Activated CD8-positive, alpha-beta T cell treated with anti-CD3 and anti-CD28 coated beads for 36 hours (primary cell): ENCODE results near the gene OSBPL10. TPM values are rescaled to one million over a fixed set of nuclear protein-coding genes. Genes with fewer than 3 reads are reported as not detected.

Experiments used
- ATAC-seq: fragments of 200-7000 bp; cut with Tn5 transposase; one replicate; pipeline ENCODE4 v1.10.0; 2021; ENCODE audit warnings: mild to moderate bottlenecking, moderate library complexity
- CTCF ChIA-PET: fragments of 350-600 bp; sonication (Branson Sonifier 250); formaldehyde crosslinking; loops from one replicate; lab custom pipeline; 2021; ENCODE audit warnings: antibody characterized with exemption; lab: Charles Lee
- POLR2A ChIA-PET: fragments of 350-600 bp; sonication (Branson Sonifier 250); formaldehyde crosslinking; loops from one replicate; lab custom pipeline; 2021; ENCODE audit warnings: antibody characterized with exemption; lab: Charles Lee
- DNase-seq: peaks from one replicate; pipeline ENCODE4 v3.0.0-alpha.2; 2020
- H3K27ac Mint-ChIP-seq: one replicate; pipeline ENCODE4 v1.8.0; 2021; ENCODE audit warnings: mild to moderate bottlenecking, mixed read lengths
- H3K27me3 Mint-ChIP-seq: one replicate; pipeline ENCODE4 v1.8.0; 2021; ENCODE audit warnings: mixed read lengths
- H3K36me3 Mint-ChIP-seq: one replicate; pipeline ENCODE4 v1.8.0; 2021; ENCODE audit warnings: low read depth, mixed read lengths
- H3K4me1 Mint-ChIP-seq: one replicate; pipeline ENCODE4 v1.8.0; 2021; ENCODE audit warnings: low read depth, mixed read lengths
- H3K4me3 Mint-ChIP-seq: one replicate; pipeline ENCODE4 v1.8.0; 2021; ENCODE audit warnings: mild to moderate bottlenecking, moderate library complexity, mixed read lengths
- H3K9me3 Mint-ChIP-seq: one replicate; pipeline ENCODE4 v1.8.0; 2021; ENCODE audit warnings: mixed read lengths
- intact Hi-C: fragments of 100-400 bp; cut with micrococcal nuclease; formaldehyde crosslinking; loops from one replicate; pipeline ENCODE4 v1.10.0; 2022
- total RNA-seq, 2 experiments: library from RNA; stranded (reverse); gene quantifications; one replicate each; pipeline ENCODE4 v1.2.3, GENCODE V29; 2021
- TF ChIP-seq, protein P1 (sequence below): fragments of 200-600 bp; IDR thresholded peaks from one replicate; pipeline ENCODE4 v1.8.0; 2022; ENCODE audit warnings: antibody characterized with exemption, mild to moderate bottlenecking

Gene OSBPL10
- total RNA-seq, 2 experiments from 2014 or later, result 1.9 to 2.1 TPM

DNA sequence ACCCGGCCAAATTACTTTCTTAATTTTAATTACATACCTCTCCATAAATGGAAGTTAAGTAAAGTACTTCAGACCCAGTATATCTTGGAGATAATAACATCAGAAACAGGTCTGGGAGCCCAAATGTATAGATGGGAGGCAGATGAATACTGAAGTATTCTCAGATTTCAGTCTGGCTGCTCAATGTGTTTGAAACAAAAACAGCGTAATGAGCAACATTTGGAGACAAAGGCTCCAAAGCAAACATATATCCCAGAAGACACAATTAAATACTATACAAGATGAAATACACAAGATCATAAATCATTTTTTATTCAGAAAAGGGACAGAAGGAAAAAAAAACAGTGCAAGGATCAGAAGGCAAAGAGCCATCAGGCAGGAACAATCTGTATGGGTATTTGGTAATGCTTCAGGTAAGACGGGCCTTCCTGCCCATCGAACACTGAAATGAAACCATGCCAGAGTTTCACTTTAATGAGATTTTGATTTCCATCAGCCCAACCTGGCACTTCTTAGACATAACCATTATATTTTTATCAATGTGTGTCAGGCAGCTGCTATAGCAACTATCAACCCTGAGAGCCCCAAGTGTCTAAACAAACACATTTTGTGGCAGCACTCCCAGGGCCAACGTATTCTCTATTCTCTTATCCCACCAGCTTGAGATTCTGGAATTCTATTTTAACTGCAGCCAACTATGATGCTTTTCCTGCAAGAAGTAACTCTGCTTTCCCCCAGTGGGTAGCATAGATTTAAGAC lies 237.6 kb downstream of the OSBPL10 start:
- Mint-ChIP-seq H3K9me3 (no peaks in the 10 kb centered on the region), H3K4me1 (no peaks in the 10 kb centered on the region), H3K27me3 (no peaks in the 10 kb centered on the region), H3K27ac (no peak overlapping the region), H3K36me3 (no peaks in the 10 kb centered on the region), H3K4me3 (no peak overlapping the region)
- ATAC-seq (no peak), DNase-seq (no peak)
- TF ChIP-seq, protein P1, sequence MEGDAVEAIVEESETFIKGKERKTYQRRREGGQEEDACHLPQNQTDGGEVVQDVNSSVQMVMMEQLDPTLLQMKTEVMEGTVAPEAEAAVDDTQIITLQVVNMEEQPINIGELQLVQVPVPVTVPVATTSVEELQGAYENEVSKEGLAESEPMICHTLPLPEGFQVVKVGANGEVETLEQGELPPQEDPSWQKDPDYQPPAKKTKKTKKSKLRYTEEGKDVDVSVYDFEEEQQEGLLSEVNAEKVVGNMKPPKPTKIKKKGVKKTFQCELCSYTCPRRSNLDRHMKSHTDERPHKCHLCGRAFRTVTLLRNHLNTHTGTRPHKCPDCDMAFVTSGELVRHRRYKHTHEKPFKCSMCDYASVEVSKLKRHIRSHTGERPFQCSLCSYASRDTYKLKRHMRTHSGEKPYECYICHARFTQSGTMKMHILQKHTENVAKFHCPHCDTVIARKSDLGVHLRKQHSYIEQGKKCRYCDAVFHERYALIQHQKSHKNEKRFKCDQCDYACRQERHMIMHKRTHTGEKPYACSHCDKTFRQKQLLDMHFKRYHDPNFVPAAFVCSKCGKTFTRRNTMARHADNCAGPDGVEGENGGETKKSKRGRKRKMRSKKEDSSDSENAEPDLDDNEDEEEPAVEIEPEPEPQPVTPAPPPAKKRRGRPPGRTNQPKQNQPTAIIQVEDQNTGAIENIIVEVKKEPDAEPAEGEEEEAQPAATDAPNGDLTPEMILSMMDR, result no peak
- CTCF ChIA-PET, result no interaction called here
- POLR2A ChIA-PET, result no interaction called here
- intact Hi-C loops, result no loop called here

DNA sequence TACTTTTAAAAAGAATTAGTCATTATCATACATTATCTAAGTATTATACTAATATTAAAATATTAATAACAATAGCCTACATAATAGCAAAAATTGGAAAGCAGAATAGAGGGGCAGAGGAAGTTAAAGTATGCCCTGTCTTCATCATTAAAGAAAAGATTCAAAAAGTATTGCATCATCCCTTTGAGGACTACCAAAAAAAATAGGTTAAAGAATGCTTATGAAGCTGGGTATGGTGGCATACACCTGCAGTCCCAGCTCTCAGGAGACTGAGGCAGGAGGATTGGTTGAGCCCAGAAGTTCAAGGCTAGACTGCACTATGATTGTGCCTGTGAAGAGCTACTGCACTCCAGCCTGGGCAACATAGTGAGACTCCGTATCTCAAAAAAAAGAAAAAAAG lies 240.7 kb downstream of the OSBPL10 start:
- no peaks in the 10 kb centered on the region for H3K36me3 Mint-ChIP-seq
- no peak overlapping the region for H3K27ac Mint-ChIP-seq
- TF ChIP-seq, protein P1, result no peak
- no peaks in the 10 kb centered on the region for H3K4me1 Mint-ChIP-seq
- CTCF ChIA-PET, result no interaction called here
- POLR2A ChIA-PET, result no interaction called here
- H3K27me3 Mint-ChIP-seq, result peaks cover 1% of the 10 kb centered on the region
- H3K9me3 Mint-ChIP-seq, result no peaks in the 10 kb centered on the region
- intact Hi-C loops, result no loop called here
- DNase-seq (no peak), ATAC-seq (no peak)
- H3K4me3 Mint-ChIP-seq, result no peak overlapping the region

DNA sequence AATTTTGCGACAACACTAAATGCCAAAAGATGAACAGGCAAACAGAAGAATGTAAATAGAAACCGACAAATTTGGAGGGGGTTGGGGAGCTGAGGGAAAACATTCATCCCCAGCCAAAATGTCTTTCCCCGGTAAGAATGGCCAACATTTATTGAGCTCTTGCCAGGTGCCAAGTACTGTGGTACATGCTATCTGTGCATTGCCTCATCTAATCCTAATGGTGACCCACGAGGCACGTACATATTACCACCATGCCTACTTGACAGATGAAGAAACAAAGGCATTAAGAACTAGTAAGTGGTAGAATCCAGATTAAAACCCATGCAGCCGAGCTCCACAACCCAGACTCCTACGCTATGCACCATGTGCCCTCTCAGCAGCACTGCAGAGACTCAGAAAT lies 242.7 kb downstream of the OSBPL10 start:
- ChIA-PET POLR2A (no interaction called here), CTCF (interaction anchor here (1.2 kb wide), 1 partner anchor 45 kb away, joined by 3 read pairs; no protein-coding TSS in a partner anchor)
- TF ChIP-seq, protein P1, result no peak
- no peak overlapping the region for H3K4me3 Mint-ChIP-seq
- H3K36me3 Mint-ChIP-seq, result no peaks in the 10 kb centered on the region
- DNase-seq, result no peak
- no peak for ATAC-seq
- H3K4me1 Mint-ChIP-seq, result no peaks in the 10 kb centered on the region
- intact Hi-C loops, result no loop called here
- H3K27ac Mint-ChIP-seq, result no peak overlapping the region
- H3K9me3 Mint-ChIP-seq, result no peaks in the 10 kb centered on the region
- H3K27me3 Mint-ChIP-seq, result peaks cover 1% of the 10 kb centered on the region

DNA sequence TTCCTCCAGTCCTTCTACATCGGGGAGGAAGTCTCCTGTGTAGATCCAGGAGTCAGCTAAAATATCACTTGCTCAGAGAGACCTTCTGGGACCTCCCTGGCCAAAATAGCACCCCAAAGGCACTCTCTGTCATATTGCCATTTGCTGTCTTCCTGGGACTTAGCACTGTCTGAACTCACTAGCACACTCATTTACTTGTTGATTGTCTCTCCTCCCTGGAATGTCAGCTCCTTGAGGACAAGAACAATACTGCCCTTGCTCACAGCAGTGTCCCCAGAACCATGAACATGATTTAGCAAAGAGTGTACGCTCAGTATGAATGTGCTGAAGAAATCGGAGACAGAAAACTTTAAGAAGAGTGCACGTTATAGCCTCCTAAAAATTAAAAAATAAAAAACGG lies 245.4 kb downstream of the OSBPL10 start:
- no peaks in the 10 kb centered on the region for H3K4me1 Mint-ChIP-seq
- H3K27me3 Mint-ChIP-seq, result peaks cover 4% of the 10 kb centered on the region
- intact Hi-C loops, result no loop called here
- no peaks in the 10 kb centered on the region for H3K9me3 Mint-ChIP-seq
- H3K27ac Mint-ChIP-seq, result no peak overlapping the region
- CTCF ChIA-PET, result no interaction called here
- POLR2A ChIA-PET, result interaction anchor here (0.6 kb wide), 2 partner anchors 52 to 387 kb away, joined by 3 read pairs; no protein-coding TSS in a partner anchor
- no peak for DNase-seq
- H3K4me3 Mint-ChIP-seq, result no peak overlapping the region
- ATAC-seq, result no peak
- TF ChIP-seq, protein P1, result no peak
- no peaks in the 10 kb centered on the region for H3K36me3 Mint-ChIP-seq

DNA sequence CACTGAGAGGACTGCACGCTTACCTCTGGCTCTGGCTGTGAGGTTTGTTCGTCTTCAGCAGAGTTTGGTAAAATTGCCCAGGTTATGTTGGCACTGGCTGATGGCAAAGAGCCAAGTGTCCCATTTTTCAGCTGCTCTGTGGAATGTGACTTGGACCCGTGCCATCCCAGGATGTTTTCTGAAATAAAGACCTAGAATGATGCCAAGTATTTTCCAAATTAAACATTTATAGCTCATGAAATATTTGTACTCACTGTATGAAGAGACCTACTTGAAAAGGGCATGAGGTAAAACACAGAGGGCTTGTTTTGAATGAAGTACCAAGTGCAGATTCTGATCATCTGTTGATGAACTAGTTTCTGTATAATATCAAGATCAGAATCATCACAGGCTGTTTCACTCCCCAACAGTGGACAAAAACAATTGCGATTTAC lies 247.8 kb downstream of the OSBPL10 start:
- ChIA-PET CTCF (no interaction called here), POLR2A (no interaction called here)
- H3K27me3 Mint-ChIP-seq, result peaks cover 6% of the 10 kb centered on the region
- no peaks in the 10 kb centered on the region for H3K9me3 Mint-ChIP-seq
- DNase-seq, result no peak
- no peaks in the 10 kb centered on the region for H3K36me3 Mint-ChIP-seq
- H3K27ac Mint-ChIP-seq, result no peak overlapping the region
- no peak for ATAC-seq
- H3K4me3 Mint-ChIP-seq, result no peak overlapping the region
- TF ChIP-seq, protein P1, result no peak
- intact Hi-C loops, result no loop called here
- H3K4me1 Mint-ChIP-seq, result no peaks in the 10 kb centered on the region
